ENCODE data around the gene SCFD2.

Gene SCFD2

DNA sequence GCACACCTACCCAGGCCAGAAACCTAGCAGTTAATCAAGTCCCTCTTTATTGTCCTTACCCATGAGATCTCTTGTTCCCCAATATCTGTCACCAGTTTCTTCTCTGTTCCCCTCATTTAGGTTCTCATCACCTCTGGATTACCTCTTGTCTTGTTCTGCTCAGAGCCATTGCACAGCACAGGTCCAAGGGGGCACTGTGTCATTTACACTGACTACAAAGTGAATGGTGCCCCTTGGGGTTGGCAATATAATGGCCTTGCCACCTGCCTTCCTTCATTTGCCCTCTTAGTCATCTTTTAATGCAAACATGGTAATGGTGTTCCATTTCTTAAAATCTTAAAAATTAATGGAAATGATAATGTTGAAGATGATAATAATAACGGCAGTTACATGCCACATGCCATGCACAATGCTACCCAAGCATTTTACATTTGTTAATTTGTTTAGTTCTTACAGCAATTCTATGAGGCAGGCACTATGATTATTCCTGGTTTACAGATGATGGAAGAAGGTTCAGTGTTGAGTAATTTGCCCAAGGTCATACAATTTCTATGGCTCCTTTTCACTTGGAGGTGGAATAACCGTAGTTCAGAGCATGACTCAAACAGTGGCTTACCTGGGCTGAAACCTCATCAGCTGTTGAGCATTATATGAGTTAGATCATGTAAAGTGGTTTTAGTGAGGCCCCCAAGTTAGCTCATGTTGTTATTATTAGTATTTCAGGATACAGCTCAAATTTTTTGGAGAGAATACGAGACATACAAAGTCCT is 385.9 kb downstream of the SCFD2 start:
- FAIRE-seq: no peak

DNA sequence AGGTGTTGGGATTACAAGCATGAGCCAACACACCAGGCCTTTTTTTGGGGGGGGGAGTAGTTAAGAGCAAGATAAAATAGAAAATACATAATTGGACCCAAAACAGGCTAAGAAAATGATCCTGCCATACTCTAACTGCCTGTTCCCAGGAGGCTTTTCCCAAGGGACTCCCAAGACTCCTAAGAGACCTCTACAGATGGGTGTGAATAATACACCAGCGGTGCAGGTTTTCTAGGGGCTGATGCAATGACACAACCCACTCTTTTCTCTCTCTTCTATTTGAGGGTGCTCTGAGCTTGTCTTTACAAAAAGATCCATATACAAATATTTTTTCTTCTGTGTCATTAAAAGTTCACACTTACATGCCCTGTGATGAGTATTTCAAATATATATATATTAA is 386.8 kb downstream of the SCFD2 start:
- FAIRE-seq: no peak

DNA sequence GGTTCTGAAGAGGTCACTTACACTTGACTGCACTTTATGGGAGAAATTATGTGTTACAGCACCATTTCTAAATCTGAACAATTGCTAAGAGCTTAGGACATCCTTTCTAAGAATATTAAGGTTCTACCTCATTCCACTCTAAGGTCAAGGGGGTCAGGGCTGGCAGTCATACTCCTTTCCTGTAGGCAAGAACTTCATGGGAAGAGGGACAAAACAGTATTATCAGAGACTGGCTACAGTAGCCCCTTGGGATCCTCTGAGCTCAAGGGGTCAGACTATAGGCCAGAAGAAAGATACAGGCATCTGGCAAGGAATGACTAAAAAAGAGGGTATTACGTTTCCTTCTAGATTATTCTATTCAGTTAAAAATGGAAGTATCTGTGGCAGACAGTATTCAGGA is 388.6 kb downstream of the SCFD2 start:
- no peak for FAIRE-seq

DNA sequence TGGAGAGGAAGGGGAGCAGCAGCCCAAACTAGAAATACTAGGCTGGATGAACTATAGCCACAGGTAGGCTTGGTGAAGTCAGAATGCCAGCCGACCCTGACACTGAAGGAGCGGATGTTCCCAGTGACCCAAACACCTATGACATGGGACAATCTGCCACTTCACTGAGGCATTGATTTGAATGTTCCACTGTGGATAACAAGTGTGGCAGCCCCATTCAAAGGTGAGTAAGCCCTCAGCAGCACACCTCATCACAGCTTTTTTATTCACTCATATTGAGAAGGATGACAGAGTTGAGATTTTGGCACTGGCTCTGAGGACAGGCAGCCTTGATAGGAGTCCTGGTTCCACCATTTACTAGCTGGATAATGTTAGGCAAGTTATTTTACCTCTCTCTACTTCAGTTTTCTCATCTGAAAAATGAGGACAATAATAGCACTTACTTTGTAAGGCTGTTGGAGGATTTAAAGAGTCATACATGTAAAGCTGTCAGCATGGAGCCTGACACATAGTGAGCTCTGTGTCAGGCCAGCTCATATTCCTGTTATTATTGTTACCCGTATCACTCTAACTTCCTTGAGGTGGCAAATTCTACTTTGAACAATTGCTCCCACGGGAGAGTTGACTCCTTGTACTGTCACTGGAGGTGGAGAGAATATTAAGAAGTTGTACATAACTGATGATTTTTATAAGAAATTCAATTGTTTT is 389.2 kb downstream of the SCFD2 start:
- no peak for FAIRE-seq

DNA sequence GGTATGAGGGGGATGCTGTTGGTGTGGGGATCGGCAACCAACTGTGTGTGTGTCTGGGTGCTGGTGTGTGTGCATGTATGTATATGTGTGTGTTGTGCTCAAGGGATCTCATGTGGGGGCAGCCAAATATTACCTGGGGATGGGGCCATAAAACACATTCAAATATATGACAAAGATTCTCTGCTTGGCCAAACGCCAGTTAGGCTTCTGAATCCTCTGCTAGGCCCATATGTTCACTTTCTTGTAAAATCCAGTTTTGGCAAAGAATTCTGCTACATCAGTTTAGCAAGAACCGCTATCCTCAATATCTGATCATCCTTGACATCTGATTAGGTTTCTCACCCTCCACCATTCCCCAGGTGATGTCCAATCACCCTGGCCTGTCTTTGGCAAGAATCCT is 397.2 kb downstream of the SCFD2 start:
- no peak for FAIRE-seq

DNA sequence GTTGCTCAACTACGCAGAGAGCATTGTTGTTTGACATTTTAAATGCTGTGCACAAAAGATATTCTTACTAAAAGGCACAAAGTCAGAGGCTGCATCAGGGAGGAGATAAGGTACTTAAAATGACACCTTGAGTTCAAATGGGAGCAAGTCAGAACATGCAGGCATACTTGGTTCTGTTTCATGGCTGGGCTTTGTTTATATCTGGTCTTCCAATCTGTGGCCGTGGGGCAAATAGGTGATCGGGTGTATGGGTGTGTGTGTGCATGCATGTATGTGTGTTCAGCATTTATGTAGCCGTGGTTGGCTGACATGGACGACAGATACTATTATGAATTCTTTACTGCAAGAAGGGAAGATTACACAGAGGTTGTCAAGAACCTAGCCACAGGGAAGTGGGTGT is 397.6 kb downstream of the SCFD2 start:
- FAIRE-seq: no peak

DNA sequence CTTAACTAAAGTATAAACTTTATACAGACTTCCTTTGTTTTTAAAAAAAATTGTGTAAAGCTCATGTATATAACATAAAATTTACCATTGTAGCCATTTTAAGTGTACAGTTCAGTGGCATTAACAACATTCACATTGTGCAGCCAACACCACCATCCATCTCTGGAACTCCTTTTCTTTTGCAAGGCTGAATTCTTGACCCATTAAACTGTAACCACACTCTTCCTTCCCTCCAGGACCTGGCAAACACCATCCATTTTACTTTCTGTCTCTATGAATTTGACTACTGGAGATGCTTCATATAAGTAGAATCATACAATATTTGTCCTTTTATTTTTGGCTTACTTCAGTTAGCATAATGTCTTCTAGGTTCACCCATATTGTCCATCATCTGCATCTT is 399.1 kb downstream of the SCFD2 start:
- no peak for FAIRE-seq

DNA sequence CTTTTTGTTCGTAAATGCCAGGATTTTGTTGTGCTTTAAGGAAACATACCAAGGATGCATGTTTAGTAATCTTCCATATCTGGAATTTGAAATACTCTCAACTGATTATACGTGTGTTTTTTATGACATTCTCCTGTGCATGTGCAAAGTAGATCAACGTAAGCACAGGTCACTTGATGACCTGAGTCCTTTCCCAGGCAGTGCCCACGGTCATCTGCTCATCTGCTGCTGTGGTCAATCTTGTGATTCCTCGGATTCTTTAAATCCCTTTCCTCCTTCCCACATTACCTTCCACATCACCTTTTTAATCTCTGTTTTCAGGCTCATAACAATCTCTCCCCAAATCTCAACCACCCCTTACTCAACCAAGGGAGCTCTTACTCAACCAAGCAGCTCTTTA is 399.7 kb downstream of the SCFD2 start:
- no peak for FAIRE-seq

DNA sequence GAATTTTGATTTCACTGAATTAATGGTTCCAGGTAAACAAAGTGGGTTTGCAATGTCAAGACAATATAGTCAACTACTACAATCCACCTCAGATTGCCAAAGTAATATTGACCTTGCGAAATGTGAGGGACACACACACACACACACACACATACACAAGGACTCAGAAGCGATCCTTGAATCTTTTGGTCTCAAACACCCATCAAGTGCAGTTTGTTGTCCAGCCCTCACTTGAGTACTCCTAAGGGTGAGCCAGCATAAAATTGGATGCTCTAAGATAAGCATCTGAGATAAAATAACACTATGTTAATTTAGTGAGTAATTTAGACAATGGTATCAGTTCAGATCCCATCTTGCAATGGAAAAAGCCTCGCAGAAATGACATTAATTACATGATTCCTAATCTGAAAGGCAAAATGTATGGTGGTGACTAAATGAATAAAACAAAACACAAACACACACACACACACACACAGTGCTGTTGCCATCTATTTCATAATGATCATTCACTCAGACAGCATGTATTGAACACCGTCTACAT is 401.2 kb downstream of the SCFD2 start:
- no peak for FAIRE-seq

DNA sequence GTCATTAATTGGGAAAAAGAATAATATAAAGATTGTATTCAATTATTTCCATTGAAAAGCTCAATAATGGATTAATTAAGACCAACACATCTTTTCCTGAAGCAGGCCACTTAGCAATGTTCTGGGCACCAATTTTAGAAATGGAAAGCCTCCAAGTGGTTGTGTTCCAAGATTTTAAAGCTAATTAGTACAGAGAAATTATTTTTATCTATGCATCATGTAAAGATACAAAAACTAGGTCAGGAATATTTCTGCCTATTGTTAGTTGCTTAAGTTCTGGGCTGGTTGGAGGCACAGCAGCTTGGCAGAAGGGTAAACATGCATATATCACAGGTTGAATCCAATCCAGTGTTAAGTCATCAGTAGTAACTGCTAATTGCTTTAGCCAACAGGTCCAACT is 401.9 kb downstream of the SCFD2 start:
- FAIRE-seq: no peak

DNA sequence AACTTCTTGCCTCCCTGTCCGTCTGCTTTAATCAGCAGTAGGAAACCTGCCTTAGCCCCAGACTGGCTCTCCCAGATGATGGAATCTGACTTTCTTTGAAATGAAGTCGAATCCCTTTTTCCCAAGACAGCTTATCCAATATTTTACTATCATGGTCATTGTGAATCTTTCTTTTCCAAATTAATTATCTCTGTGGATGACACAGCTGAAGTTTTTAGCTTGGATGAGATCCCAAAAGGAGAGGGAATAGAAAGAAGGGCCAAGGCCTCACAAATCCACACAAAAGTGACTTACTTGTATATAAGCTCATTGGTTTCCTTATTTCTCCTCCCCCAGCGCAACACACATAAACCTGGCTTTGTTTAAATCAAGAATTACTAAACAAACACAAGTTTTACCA is 403.1 kb downstream of the SCFD2 start:
- FAIRE-seq: no peak

DNA sequence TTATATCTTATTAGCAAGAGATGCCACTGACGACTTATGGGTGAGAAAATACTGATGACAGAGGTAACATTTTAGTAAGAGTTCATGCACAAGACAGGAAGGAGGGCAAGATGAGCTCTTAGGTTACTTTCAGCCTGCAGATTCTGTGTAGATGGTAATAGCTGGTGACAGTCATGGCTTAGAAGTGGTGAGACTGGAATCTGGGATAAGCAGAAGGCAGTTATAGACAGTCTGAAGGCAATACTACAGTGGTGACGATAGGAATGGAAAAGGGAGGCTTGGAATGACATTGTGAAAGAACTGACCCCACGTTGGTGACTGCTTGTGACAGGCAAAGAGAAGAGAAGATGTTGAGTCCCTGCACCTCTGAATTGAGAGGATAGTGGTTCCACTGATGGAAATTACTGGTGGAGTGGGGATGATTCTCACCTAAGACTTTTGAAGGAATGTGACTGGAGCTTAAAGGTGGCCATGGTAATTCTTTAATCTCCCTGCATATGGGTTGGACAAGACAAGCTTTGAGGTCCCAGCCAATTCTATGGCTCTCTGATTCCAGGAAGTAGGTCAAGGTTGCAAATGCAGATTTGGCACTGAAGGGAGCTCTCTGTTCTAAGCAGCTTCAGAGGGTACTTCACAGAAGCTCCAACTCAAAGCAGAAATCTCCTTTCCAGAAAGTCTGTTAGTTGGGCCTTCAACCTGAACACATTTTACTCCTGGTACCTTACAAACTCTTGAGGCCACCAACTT is 404.0 kb downstream of the SCFD2 start:
- no peak for FAIRE-seq

DNA sequence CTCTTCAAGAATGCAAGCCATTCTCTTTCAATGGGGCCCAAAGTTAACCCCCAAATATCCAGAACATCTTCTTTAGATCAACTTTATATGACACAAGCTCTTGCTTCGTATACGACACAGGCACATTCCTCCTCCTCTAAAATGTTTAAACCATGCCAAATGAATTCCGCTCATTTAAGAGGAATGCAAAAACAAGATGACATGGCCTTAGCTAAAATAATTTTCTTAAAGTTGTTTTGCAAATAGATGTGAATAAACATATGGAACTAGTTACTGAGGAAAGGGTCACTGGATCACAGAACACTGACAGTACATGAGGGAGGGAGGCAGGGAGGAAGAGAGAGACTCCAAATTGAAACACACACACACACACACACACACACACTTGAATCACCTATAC is 406.3 kb downstream of the SCFD2 start:
- no peak for FAIRE-seq

DNA sequence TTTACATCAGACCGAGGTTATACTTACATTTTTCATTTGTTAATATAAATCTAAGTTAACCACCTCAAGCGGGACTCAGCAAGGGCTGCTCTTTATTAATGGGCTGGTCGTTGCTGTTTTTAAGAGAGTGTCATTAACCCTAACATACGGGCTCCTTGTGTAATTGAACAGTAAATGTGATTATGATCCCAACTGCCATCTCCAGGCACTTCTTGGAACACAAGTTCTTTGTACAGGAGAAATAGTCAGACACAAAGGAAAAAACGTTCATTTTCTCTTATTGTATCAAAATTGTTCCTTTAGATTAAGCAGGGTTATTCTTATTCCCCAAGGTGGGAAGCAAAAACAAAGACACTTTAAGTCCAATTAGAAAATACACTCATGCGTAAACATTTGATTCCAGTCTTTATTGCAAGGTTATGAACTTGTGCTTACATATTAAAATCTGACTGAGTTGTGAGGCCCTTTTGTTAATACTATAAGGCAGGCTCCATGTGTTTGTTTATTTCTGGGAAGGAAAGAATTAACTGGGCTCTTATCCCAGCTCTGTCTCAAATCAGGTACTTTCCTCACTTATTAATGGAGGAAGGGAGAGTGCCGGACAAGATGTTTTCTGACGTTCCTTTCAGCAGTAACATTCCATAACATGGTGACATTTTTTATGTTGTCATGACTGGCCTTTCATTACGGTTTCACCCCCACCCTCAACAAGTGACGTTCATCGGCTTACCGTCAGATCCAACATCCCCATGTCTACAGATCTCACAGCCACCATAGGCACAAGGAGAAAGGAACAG is 407.8 kb downstream of the SCFD2 start:
- FAIRE-seq: no peak

DNA sequence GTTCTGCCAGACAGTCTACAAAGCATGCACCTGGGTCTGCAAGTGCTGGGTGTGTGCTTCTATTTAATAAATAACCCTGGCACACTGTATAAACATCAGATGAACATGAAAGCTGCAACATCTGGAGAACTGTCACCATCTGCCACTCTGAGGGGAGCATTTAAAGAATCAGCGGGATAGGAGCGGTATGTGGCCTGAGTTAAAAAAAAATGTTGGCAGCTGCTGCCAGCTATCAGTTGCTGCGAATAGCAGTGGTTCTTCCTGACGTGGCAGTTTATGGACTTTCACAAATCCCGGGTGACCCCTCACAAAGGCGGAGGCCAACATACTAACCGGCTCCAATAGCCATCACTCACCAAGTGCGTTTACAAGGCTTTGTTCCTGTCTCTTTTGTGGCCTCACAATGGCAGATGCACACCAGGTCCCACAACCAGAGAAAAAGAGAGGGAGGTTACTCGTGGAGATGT is 408.6 kb downstream of the SCFD2 start:
- no peak for FAIRE-seq

DNA sequence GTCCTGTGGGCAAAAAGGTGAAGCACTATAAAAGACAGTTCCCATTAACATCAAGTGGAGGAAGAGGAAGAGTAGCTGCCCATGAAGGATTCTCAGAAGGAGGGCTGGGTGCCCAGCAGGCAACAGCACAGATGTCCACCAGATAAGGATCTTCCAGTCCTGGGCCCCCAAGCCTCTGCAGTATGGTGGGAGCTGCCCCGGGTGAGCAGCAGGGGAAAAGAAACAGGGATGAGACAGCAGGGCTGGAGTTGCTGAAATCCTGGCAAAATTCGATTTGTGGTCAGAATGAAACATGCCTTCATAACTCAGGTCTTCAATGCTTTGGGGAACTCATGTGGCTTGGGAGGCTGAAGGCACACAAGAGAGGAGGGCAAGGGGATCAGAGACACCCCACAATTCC is 409.2 kb downstream of the SCFD2 start:
- no peak for FAIRE-seq

DNA sequence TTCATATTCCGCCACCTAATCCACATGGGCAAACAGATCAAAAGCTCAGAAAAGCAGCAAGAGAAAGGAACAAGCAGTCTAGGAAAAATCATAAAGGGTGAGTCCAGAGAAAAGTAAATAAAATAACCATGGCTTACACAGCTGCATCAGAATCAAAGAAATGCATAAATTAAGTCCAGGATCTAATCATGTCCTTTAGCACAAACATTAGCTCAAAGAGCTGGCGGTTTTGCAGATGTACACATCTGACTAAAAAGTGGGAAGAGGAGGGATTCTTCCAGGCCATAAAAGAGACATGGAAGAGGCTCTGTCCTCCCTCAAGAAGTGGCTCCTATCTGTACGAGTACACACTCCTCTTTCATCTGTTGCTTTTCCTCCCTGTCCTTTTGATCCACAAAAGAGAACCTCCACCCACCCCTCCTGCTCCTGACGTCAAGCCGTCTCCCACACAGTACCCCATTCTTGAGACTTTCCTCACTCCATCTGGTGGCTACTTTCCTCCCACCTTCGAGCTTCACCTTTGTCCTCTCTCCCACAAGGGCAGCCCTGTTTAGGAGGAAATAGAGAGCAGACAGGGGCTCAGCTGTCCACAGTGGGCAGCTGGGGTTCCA is 411.2 kb downstream of the SCFD2 start:
- no peak for FAIRE-seq

DNA sequence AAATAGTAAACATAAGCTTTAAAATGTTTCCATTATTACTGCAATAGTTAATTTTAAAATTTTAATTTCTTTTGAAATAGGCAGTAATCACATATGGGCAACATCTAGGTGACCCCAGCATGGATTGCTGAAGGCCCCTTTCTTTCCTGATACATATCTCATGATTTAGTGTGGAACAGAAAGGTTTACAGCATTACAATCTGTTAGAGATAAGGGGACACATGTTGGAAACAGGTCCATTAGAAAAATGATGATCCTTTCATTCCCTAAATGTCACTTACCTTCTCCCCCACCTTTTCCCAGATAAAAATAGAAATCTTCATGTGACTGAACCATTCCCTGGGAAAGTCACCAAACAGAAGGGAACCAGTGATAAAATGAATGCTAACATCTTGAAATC is 413.3 kb downstream of the SCFD2 start:
- no peak for FAIRE-seq

DNA sequence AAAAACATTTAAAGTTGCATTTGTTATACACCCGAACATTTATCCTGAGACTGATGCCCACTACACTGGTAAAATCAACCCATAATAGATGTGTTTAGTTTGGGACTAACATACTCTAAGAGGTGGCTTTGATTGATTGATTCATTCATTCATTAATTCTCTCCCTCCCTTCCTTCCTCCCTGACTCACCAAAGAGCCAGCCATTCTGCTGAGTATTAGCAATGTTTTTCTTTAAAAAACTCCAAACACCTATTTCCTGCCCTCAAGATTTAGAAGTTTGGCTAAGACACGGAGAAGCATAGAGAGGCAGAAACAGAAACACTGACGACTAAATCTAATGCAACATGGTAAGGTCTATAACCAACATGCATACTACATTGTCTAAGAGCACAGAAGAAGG is 414.8 kb downstream of the SCFD2 start:
- FAIRE-seq: no peak

DNA sequence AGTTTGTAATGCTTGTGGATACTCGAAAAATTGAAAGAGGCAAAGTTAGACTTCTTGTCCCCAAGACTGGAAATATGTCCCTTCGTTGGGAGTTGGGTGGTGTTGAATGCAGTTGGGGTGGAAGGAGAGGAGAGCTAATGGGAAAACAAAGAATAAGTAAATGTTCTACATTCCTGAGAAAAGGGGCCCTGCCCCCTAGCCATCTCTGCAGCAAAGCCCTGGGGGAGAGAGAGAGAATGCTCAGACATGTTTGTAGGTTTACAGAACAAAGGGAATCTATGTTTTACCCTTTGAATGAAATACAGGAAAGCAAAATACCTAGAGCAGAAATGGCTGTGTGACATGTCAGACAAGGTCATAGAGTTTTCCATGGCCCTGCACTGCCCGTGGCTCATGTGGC is 415.6 kb downstream of the SCFD2 start:
- FAIRE-seq: no peak

DNA sequence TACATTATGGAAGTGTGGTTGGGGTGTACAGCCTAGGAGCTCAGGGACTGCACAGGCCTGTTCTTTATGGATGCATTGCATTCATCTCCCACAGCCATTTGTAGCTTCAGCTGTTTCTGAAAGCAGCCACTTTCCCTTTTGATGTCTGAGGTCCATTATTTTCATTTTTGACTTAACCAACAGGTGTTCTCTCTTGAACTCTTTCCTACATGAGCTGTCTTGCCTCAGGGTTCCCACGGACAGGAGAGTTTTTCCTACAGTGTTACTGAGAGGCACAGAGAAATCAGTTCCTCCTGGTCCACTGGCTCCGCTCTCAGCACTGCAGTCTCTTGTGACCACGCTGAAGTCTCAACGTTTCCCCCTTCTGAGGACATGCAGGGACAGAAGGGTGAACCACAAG is 416.5 kb downstream of the SCFD2 start:
- no peak for FAIRE-seq

DNA sequence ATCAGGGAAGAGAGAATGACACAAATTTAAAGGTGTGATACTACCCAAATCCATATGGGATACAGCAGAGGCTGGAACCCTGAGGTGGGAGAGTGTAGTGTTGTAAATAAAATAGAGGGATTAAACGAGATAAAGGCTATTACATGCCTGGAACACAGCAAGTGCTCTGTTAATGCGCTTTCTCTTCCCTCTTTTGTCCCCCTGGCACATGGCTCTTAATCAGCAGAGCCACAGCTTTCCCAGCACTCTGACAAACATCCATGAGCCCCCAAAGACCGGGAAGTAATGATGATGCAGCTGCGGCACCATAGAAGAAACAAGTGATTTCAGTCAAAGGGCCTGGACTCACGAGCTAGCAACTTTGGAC is 417.8 kb downstream of the SCFD2 start:
- FAIRE-seq: no peak

All from TTC549 (cell line).